HG03064 (cell line): Measurements from ENCODE around the gene LGALS1.

Source experiments
- ATAC-seq: cut with Tn5 transposase; IDR thresholded peaks from one replicate; pipeline ENCODE4 v1.9.1; 2021; ENCODE audit warnings: low read depth; ENCODE audit not compliant: unreplicated experiment

Gene LGALS1

DNA sequence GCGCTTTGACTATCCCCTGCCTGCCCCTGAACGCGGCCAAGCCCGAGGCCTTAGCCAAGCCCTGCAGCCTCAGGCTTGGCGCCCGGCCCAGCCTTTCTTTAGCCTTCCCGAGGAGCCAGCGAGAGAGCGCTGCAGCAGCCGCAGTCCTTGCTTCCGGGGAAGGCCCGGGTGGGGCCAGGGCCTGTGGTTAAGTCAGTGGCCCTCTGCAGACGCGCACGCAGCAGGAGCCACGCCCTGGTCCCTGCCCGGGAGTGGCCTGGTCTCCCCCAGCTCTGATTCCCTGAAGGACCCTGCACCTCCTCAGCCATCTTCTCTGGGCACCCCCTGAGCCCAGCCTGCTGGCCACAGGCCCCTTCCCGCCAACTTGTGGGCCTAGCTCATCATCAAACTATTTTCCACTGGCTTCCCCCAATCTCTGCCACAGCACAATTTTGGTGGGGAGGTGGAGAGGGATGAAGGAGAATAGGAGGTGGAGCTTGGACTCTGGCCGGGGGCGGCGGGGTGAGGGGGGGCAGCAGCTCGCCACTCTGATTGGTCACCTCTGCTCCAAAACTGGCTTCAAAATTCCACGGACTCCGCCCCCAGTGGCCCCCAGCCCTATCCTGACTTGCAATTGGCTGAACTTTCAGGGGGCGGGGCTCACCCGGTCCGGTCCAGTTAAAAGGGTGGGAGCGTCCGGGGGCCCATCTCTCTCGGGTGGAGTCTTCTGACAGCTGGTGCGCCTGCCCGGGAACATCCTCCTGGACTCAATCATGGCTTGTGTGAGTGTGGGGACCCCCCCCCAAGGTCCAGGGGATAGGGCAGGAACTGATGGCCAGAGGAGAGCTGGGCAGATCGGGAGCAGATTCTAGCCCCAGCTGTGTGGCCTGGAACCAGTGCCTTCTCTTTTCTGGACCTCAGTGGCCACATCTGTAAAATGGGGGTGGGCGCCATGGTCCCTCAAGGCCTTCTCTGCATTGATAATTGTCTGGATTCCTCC, at the start of gene LGALS1:
TSS of gene LGALS1 (plus strand) at position 686 of the 979 bp plus-strand sequence. CDS start at position 753, 67 bp downstream.
- ATAC-seq, result peak; percentile 43

DNA sequence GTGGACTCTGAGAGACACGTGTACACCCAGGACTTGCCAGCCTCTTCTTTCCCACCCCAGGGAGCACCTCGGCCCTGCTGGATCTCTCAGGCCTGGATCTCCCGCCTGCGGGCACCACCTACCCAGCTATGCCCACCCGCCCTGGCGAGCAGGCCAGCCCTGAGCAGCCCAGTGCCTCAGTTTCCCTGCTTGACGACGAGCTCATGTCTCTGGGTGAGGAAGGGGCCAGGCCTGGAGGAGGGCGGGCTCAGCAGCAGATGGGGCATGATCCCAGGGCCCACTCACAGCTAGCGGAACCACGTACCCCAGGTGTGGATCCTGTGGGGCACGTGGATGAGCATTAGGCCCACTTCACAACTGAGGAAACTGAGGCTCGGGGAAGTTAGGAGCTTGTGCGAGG, 49.7 kb upstream of the LGALS1 start:
- ATAC-seq, result no peak

DNA sequence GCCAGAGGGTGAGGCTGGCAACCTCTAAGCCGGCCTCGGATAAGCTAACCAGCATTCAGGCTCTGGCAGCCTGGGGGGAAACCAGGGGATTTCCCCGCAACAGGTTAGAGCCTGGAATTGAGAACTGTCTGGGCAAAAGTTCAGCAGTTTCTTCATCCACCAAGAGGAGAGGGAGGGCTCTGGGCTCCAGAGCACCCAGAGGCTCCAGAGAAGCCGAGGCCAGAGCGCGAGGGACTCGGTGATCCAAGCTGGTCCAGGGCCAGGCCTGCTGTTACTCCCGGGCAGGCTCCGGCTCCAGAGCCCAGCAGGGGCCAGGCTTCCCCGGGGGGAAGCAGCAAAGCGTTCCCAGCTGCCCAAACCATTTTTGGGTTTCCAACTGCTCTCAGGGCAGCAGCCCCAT, 49.3 kb upstream of the LGALS1 start:
- no peak for ATAC-seq

DNA sequence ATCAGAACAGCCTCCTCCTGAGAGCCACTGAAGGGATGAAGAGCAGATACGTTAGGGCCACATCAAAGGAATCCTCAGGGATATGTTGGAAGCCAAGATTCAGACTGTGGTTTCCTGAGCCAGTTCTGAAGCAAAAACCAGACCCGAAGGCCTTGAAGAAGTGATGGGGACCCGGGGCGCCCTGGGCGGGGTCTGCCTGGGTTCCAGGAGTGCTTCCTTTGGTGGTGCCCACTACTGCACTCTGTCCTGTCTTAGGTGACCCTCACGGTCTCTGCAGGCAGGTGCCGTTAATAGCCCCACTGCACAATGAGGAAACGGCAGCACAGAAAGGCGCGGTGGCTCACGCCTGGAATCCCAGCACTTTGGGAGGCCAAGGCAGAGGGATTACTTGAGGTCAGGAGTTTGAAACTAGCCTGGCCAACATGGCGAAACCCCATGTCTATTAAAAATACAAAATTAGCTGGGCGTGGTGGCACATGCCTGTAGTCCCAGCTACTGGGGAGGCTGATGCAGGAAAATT, 48.8 kb upstream of the LGALS1 start:
- no peak for ATAC-seq

DNA sequence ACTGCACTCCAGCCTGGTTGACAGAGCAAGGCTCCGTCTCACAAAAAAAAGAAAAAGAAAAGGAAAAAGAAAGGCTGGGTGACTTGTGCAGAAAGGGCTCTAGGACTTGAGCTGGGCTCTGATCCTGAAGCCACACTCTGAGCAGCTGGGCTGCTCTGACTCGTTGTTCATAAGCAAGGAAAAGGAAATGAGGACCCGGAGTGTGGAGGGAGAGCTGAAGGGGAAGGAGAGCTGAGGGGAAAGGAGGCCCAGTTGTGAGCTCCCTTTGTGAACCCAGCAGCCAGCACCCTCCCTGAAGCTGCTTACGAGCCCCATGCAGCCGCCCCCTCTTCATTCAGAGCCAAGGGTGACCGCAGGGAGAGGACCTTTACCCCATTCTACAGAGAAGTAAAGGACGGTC, 48.3 kb upstream of the LGALS1 start:
- ATAC-seq, result no peak

DNA sequence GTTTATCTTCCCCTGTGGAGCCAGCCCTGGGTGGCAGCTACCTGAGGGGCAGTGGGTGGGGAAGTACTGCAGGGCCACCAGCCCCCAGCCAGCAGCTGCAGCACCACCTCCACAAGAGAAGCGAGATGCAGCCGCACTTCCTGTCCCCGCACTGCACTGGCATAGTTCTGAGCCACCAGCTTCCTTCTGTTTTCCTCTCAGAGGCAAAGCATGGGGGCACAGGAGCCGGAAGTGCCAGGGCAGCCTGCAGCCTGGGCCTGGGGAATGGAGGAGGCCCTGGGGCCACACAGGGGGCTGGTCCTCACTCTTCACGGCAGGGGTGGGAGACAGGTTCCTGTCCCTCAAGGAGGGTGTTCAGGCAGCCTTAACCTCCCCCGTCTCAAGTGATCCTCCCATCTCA, 47.9 kb upstream of the LGALS1 start:
- no peak for ATAC-seq

DNA sequence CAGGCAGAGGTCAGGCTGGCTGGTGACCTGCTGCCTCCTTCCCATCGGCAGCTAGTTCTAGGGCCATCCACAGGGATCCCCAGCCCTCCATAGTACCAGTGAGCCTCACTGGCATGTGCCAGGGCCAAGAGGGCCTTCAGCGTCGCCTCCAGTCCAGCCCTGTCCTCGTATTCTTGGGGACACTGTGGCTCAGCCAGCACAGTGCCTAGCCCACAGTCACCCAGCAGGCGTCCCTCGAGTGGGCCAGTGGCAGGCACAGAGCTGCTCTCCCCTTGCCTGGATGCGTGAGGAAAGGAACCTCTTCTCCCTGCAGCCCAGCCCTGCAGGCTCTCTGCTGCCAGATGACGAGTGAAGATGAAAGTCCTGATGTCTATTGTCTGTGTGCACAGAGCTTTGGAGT, 46.6 kb upstream of the LGALS1 start:
- ATAC-seq, result no peak

DNA sequence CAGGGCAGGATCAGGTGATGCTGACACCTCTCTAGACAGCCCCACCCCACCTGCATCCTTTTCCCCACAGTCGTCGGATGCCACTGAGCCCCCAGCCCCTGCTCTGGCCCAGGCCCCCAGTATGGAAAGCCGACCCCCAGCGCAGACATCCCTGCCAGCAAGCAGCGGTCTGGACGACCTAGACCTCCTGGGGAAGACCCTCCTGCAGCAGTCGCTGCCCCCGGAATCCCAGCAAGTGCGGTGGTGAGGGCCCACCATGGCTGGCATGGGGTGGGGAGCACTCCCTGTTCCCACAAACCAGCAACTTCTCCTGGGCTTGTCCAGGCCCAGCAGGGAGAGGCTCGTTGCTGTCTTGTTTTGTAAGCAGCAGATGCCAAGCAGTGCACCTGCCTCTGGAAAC, 45.5 kb upstream of the LGALS1 start:
- ATAC-seq, result no peak

DNA sequence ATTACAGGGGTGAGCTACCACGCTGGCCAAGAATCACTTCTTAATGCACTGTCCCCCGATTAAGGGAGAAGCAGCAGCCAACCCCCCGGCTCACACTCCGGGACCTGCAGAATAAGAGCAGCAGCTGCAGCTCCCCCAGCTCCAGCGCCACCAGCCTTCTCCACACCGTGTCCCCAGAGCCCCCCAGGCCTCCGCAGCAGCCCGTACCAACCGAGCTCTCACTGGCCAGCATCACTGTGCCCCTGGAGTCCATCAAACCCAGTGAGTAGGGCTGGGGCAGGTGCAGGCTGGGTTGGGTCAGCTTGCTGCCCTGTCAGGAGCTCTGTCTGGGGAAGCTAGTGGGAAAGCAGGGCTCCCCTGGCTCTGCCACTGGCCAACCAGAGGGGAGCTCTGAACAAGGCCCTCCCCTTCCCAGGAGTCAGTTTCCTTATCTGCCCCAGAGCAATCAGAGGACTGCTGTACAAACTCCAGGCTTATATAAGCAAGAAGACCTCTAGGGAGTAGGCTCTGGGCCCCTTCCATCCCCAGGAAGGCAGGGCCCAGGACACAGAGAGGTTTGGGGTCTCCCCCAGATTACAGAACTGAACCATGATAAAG, 44.5 kb upstream of the LGALS1 start:
- ATAC-seq, result no peak

DNA sequence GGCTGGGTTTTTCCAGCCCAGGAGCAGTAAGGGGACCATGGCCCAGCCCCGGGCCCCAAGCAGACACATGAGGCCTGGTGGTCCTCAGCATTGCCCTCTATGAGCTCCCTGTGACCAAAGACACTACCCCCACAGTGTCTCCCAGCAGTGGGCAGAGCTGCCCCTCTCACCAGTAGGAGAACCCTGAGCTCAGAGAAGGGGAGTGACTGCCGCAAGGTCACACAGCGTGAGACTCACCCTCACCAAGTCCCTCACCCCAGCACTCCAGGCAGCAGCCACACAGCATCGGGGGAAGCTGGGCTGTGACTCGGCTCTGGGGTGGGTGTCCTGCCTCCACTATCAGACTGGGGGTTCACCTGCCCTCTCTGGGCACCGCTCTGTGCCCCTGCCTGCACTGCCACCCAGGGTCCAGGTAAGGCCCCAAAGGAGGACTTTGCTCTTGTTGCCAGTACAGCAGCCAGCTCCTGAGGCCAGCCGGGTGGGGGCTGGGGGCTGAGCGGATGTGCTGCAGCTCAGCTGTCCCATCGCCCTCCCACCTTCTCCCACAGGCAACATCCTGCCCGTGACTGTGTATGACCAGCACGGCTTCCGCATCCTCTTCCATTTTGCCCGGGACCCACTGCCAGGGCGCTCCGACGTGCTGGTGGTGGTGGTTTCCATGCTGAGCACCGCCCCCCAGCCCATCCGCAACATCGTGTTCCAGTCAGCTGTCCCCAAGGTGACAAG, 43.8 kb upstream of the LGALS1 start:
- ATAC-seq, result no peak

DNA sequence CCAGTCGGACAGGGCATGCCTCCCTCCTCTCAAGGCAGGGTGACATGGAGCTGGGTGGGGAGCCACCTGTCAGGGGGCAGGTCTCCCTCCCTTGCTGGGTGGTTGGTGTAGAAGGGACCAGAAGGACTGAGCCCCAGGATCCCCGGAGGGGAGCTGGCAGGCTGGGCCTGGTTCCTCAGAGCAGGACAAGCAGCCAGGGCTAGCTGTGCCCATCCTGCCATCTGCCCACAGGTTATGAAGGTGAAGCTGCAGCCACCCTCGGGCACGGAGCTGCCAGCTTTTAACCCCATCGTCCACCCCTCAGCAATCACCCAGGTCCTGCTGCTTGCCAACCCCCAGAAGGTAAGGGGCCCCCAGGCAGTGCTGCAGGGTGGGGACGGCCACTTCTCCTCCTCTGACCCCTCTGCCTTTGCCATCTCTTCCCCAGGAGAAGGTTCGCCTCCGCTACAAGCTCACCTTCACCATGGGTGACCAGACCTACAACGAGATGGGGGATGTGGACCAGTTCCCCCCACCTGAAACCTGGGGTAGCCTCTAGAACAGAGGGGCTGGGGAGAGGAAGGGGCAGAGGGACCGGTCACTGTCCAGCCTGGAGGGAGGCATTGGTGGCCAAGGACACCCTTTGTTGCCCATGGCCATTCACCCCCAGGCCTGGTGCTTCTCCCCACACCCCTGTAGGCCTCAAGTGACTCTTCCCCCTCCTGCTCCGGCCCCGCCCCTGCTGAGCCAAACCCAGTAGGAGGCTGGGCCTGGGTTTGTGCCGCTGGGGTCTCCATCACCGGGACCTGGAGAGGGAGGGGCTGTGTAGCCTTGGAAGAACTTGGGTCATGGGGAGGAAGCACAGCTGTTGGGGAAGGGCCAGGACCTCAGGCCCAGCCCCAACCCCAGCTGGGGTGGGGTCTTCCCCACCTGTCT, 43.0 kb upstream of the LGALS1 start:
- no peak for ATAC-seq

DNA sequence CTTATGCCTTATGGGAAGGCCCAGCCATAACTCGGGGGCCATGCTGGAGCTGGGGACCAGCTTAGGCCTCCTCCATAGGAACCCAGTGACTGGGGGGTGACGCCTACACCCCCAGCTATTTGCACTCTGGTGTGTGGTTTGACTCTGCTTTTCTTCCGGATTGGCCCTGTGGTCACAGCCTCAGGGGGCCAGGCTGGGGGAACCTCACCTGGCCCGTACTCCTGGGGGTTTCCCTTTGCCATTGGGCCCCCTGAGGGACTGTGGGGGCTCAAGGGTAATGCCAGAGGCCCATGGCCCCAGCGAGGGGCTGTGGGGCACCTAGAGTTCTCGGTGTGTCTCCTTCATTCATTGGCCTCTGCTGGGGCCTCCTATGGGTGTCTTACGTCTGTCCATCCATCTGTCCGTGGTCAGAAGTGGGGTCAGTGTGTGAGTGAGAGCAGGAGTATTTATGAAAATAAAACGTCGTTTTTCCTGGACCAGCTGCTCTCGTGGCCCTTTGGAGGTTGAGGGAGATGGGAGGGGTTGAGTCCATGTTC, 42.3 kb upstream of the LGALS1 start:
- peak; percentile 41 for ATAC-seq

DNA sequence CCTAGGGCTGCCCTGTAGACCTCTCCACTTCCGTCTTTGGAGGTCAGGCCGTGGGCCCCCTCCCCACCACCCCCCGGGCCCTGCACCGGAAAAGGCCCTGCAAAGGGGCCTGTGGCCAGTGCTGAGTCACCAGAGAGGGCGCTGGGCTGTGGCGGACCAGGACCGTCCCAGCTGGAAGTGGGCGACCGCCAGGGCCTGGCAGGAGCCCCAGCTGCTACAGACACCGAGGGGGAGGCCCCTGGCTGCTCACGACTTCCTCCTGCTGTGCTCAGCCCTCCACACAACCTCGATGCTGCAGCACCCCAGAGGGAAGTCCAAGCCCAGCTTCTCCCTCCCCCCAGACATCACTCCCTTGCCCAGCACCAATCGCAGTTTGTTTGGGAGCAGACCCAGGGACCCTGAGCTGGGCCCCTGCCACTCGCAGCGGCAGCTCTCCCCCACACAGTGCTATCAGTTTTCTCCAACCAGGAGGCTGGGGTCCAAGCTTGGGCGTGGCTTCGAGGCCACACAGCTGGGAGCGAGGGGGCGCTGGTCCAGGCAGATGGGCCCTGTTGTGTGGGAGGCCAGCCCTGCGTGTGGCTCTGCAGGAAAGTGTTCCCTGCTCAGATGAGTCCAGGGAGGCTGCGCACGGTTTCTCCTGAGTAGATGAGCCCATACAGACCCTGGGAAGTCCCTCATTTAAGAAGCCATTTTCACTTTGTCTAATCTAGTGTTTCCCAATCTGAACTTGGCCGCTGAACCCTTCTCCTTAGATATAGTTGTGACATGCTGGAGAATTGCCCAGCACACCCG, 41.6 kb upstream of the LGALS1 start:
- peak; percentile 40 for ATAC-seq

DNA sequence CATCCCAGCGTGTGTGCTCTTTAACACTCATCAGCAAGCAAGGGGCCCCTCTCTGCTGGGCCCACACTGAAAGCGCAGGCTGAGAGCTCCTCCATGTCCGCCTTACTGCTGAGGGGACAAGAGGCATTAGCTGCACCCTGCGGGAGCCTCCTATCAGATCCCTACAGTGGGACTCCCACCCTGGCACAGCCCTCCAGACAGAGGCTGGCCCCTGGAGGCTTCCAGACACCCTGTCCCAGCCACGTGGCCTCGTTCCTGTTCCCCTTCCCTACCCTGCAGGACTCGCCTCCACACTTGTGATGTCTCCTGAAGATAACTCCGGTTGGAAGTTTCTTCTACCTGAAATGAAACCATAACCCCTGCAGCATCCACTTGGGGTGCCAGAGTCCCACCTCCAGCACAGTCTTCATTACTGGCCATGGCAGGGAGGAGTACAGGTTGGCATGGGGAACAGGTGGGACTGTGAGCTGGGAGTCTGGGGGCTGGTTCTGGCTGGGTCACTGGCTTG, 41.0 kb upstream of the LGALS1 start:
- no peak for ATAC-seq

DNA sequence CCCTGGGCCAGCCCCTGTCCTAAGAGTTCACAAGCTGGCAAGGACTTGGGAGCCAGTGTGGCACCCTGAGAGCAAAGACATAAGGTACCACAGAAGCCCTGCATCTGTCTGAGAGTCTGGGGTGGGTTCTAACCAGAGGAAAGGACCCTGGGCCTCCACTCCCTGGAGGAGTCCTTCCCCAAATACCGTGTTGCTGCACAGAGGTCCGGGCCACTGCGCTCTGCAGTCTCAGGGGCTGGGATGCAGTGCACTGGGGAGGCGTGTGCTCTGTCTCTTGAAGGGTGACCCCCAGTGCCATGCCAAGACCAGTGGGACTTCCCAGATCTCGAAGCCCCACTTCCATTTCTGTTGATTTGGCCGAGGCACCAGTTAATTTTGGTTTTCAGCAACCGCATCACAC, 40.3 kb upstream of the LGALS1 start:
- no peak for ATAC-seq

DNA sequence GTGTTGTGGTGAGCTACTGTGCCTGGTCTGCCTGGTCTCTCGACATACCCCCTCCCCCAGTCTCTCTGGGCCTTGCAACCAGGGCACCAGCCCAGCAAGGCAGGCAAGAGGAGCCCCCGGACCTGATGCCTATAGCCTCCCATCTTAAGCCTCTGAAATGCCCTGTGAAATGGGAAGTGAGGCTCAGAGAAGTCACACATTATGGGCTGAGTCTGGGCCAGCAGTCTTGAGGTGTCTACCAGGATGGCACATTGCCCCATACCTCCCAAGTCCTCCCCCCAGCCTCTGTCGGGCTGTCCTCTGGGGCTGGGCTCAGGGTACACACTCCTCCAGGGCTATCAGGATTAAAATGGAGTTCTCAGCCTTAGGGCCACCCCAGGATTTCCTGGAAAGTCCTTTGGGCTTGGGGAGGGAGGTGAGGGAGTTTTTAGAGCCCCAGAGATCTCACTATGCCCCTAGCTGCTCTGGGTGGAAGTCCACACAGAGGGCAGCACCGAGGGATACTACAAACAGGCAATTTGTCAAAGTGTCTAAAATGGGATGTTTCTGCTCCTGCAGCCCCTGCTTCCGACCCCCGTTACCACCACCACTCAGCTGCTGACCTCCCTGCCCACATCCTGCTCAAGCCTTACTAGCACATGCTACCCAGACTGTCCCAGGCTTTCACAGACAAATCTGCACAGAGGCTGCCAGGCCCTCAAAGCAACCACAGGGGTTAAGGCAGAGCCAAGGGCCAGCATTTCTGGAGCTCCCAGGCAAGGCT, 39.1 kb upstream of the LGALS1 start:
- ATAC-seq, result no peak

DNA sequence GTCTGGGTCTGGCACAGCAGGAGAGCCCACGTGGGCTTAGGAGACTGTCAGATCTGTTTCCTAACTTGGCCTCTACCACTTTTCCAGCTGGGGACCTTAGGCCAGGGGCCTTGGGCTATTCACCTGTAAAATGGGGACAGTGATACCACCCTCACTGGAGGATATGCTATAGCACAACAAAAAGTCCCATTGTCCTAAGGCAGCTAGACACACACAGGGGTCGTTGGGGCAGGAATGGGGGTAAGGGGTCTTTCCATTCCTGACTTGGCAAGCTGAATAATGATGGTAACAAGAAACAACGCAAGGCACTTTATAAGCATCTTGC, 38.5 kb upstream of the LGALS1 start:
- ATAC-seq, result no peak

DNA sequence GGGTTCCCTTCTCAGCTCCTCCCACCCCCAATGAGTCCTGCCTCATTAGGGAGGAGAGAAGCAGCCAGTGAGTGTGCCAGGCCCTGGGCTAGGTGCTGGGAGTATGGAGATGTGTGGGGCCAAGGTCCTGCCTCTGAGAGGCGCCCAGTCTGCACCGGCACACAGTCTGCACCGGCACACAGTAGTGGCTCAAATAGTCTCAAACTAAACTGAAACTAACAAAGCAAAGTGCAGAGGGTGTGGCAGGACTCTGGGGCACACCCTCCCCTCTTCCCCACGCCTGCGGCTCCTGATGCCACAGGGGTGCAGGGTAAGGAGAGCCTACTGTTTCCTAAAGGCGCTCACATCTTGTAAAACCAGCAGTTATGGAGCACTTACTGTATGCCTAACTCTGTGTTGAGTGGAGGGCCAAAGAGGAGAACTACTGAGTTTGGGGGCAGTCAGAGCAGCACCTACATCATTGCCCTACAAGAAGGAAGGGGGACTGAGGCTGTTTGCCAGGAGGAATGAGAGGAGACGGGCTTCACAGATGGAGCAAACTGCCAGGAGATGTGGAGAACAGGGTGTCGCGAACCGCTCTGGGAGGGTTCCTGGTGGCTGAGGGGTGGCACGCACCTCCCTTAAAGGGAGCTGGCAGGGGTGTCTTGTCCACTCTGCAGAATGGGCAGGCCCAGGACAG, 36.9 kb upstream of the LGALS1 start:
- no peak for ATAC-seq
